K562 (cell line): ENCODE results near the gene TAS2R5. TPM values are rescaled to one million over a fixed set of nuclear protein-coding genes. Genes with fewer than 3 reads are reported as not detected.
A peak's percentile ranks its signal among the peaks of the same experiment; 100 is the strongest.

ENCODE experiments used
- BHLHE40 ChIP-seq: IDR thresholded peaks from 2 replicates; pipeline ENCODE4 v1.6.1; 2011; ENCODE audit warnings: low read length, improper control_type of control experiment
- CCNT2 ChIP-seq: IDR thresholded peaks from 2 replicates; pipeline ENCODE4 v1.6.1; 2011; ENCODE audit warnings: borderline replicate concordance, low read depth, mild to moderate bottlenecking, moderate library complexity, mixed read lengths, low read length; ENCODE audit not compliant: insufficient read length; ENCODE audit errors: extremely low read depth
- CEBPB ChIP-seq: fragments of 450-650 bp; IDR thresholded peaks from 2 replicates; pipeline ENCODE4 v1.6.1; 2016; ENCODE audit warnings: missing genetic modification characterization, missing compliant biosample characterization
- DPF2 ChIP-seq: fragments of 450-650 bp; IDR thresholded peaks from 2 replicates; pipeline ENCODE4 v1.6.1; 2016
- ETS1 ChIP-seq: conservative IDR thresholded peaks from 2 replicates; pipeline ENCODE4 v1.6.1; 2011; ENCODE audit warnings: low read depth, mild to moderate bottlenecking, low read length; ENCODE audit not compliant: control insufficient read depth
- ID3 ChIP-seq, 2 experiments: fragments of 250-450 bp in 1 of 2; fragments of 450-650 bp in 1 of 2; sonication (Bioruptor Pico) in 1 of 2; IDR thresholded peaks; 2 replicates each; pipeline versions ENCODE4 v1.6.1 to v1.8.0; 2016 to 2021; ENCODE audit warnings: mild to moderate bottlenecking in 2 of 2, moderate library complexity in 2 of 2, missing compliant biosample characterization in 1 of 2, missing genetic modification characterization in 1 of 2
- MCM2 ChIP-seq: fragments of 450-650 bp; IDR thresholded peaks from 2 replicates; pipeline ENCODE4 v1.6.1; 2017; ENCODE audit warnings: low read depth, mild to moderate bottlenecking
- MGA ChIP-seq: fragments of 450-650 bp; IDR thresholded peaks from 2 replicates; pipeline ENCODE4 v1.6.1; 2016; ENCODE audit warnings: mild to moderate bottlenecking, moderate library complexity
- NEUROD1 ChIP-seq: fragments of 150-350 bp; IDR thresholded peaks from 2 replicates; pipeline ENCODE4 v1.6.1; 2014; ENCODE audit warnings: borderline replicate concordance, low read length, low read depth; ENCODE audit not compliant: partially characterized antibody
- SUPT5H ChIP-seq: fragments of 450-650 bp; IDR thresholded peaks from 2 replicates; pipeline ENCODE4 v1.6.1; 2016
- XRCC3 ChIP-seq: fragments of 450-650 bp; IDR thresholded peaks from 2 replicates; pipeline ENCODE4 v1.6.1; 2017; ENCODE audit warnings: mild to moderate bottlenecking, moderate library complexity
- ZNF324 ChIP-seq: fragments of 250-450 bp; sonication (Bioruptor Pico); IDR thresholded peaks from 2 replicates; pipeline ENCODE4 v1.4.0; 2020; ENCODE audit warnings: mild to moderate bottlenecking
- ZNF551 ChIP-seq: fragments of 250-450 bp; sonication (Bioruptor Pico); IDR thresholded peaks from 2 replicates; pipeline ENCODE4 v1.5.0; 2021; ENCODE audit warnings: mild to moderate bottlenecking, moderate library complexity
- ZNF77 ChIP-seq: fragments of 250-450 bp; sonication (Bioruptor Pico); IDR thresholded peaks from 2 replicates; pipeline ENCODE4 v1.5.0; 2020
- polyA plus RNA-seq, 8 experiments: library from polyadenylated mRNA; depleted of rRNA in 4 of 8; stranded (reverse) in 5 of 8; unstranded in 3 of 8; fragments of >200 nt; fragmentation: Nextera tagmentation in 2 of 8; fragmentation: Illumina TruSeq in 1 of 8; extraction: Ambion mirVana in 2 of 8; extraction: Trizol in 1 of 8; gene quantifications; 2 replicates each; pipeline versions ENCODE4 v1.2.1 to v1.2.3, GENCODE V29; 2011 to 2014; ENCODE audit warnings: inconsistent platforms in 1 of 8, missing spikeins in 1 of 8
- total RNA-seq, 7 experiments: library from RNA; depleted of rRNA in 6 of 7; stranded (reverse); fragments of >200 nt in 6 of 7; fragmentation: Illumina TruSeq in 2 of 7; extraction: Trizol in 2 of 7; gene quantifications; 2 replicates each; pipeline versions ENCODE4 v1.2.1 to v1.2.3, GENCODE V29; 2011 to 2021; ENCODE audit warnings: low replicate concordance in 1 of 7

TAS2R5 gene
- total and polyA plus RNA-seq, 9 of the 15 experiments (the other 6 are each of a cell fraction or from before 2014, with no cell fraction given): 0.35 to 4.5 (median 1.4) TPM

- TF ChIP-seq MGA (no peak), DPF2 (peak; percentile 82), MCM2 (no peak), BHLHE40 (no peak), ETS1 (no peak), CEBPB (tag) (0 out of 2 replicates have a peak, but pooled peaks have one; percentile 6), ID3 (CRISPR knock-in tag; IDR thresholded peaks at IDR 0.05) (no peak), ID3 (tag; IDR thresholded peaks at IDR 0.05) (no peak), XRCC3 (no peak), ZNF551 (CRISPR knock-in tag) (no peak), NEUROD1 (no peak), ZNF324 (no peak), SUPT5H (no peak), ZNF77 (no peak), CCNT2 (no peak)
Observed at GRCh38 chr7:141838581-141838980, 48.6 kb downstream of the TAS2R5 start (continued).
